ENCODE results near the gene TSPAN19. TPM values are rescaled to one million over a fixed set of nuclear protein-coding genes. Genes with fewer than 3 reads are reported as not detected.

The TSPAN19 gene
- total RNA-seq = under 1 TPM in 2 of 6 donors, not detected in 4; 0.15 to 0.51 TPM
- polyA plus RNA-seq = under 1 TPM; 0.38 to 0.57 TPM

DNA sequence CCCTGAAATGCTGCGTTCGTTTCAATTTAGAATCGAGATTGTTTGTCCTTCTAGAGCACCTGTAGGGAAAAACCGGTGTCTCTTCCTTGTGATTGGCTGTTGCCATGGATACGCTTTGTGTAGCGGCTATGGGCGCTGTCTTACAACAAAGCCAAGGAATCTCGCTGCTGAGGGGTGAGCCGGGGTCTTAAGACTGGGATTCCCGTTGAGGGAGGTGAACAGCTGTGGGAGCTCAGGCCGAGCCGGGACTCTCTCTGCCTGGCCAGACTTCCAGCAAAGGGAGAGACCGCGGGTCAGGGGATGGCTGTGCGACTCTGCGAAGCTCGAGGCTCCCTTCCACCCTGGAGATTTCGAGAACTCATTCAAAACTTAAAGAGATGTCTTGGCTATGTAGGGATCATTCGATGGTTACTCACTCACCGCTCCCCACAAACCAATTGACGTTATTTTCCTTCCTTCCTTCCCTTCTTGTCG is at the start of gene TSPAN19, which contains the start of gene LRRIQ1:
TSPAN19 (minus strand) TSS at position 44 of the 474 bp plus-strand sequence. CDS start 6,331 bp downstream, outside the sequence.
LRRIQ1 (plus strand) TSS at position 118 of the 474 bp plus-strand sequence. CDS start 1,826 bp downstream, outside the sequence.
- Histone ChIP-seq H3K9me3 (no peaks in the 10 kb centered on the region), H3K4me1 (no peaks in the 10 kb centered on the region), H3K27ac (no peak within 1 kb of the TSS), H3K4me3 (peak within 1 kb of the TSS; percentile 20 to 59 (median 44)), H3K36me3 (no peaks in the 10 kb centered on the region), H3K27me3 (no peaks in the 10 kb centered on the region)
- FAIRE-seq = no peak
- TF ChIP-seq, protein P1, sequence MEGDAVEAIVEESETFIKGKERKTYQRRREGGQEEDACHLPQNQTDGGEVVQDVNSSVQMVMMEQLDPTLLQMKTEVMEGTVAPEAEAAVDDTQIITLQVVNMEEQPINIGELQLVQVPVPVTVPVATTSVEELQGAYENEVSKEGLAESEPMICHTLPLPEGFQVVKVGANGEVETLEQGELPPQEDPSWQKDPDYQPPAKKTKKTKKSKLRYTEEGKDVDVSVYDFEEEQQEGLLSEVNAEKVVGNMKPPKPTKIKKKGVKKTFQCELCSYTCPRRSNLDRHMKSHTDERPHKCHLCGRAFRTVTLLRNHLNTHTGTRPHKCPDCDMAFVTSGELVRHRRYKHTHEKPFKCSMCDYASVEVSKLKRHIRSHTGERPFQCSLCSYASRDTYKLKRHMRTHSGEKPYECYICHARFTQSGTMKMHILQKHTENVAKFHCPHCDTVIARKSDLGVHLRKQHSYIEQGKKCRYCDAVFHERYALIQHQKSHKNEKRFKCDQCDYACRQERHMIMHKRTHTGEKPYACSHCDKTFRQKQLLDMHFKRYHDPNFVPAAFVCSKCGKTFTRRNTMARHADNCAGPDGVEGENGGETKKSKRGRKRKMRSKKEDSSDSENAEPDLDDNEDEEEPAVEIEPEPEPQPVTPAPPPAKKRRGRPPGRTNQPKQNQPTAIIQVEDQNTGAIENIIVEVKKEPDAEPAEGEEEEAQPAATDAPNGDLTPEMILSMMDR (IDR thresholded peaks at IDR 0.05) = no peak
- WGBS, 2 donors = 2% methylated on average over 22 of the region's 22 CpGs
- DNase-seq = peak; percentile 50 to 80 (median 75)
- peak; percentile 97 to 100 (median 99) for ATAC-seq
- intact Hi-C loops (cut with DNase I) = no loop called here

DNA sequence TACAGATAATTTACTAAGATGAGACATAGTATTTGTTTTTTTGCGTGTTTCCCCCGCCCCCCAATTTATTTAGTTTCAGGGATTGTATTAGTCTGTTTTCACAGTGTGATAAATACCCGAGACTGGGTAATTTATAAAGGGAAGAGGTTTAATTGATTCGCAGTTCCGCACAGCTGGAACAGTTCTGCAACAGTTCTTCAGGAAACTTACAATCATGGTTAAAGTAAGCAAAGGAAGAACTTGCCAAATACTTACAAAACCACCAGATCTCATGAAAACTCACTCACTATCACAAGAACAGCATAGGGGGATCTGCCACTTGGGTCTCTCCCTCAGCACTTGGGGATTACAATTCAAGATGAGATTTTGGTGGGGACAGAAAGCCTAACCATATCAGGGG is 49.0 kb upstream of the TSPAN19 start:
- TF ChIP-seq, protein P1 (IDR thresholded peaks at IDR 0.05) = no peak
- no peak overlapping the region for H3K27ac ChIP-seq
- 66 to 70% methylated on average over 5 of the region's 5 CpGs for WGBS, 2 donors
- intact Hi-C loops (cut with DNase I) = no loop called here
- ATAC-seq = no peak
- H3K4me1 ChIP-seq = no peaks in the 10 kb centered on the region
- H3K36me3 ChIP-seq = no peaks in the 10 kb centered on the region
- no peak for DNase-seq
- no peaks in the 10 kb centered on the region for H3K27me3 ChIP-seq
- H3K4me3 ChIP-seq = no peak overlapping the region
- no peak for FAIRE-seq
- no peaks in the 10 kb centered on the region for H3K9me3 ChIP-seq

DNA sequence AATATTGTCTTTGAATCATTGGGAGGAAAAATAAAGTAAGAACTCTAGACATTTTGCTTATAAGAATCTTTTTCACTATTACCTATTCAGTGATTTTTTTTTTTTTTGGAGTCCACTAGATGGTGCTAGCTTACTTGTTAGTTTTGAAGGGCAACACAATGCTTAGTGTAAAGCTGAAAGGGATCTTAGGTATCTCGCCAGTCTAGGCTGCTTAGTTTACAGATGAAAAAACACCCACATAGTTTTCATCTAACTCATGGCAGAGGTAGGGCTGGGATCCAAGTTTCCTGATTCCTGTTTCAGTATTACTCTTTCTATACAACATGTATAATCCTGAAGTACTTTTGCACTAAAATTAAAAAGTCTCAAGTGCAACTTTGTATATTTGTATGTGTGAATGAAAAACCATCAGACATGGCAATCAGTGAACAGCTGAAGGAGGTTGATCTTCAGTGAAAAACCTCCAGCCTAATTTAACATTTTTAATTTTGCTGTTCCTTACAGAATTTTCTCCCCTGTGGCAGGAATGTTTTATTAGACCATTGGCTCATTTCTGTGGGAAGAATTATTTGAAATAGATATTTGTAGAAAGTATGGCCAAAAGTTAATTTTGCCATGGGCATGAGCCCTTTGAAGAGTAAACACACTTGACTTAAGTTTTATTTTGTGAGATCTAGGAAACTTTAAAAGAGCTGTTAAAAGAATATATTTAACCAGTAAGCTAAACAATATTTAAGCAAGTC is 40.8 kb upstream of the TSPAN19 start:
- no peaks in the 10 kb centered on the region for H3K27me3 ChIP-seq
- H3K4me3 ChIP-seq = no peak overlapping the region
- H3K36me3 ChIP-seq = no peaks in the 10 kb centered on the region
- TF ChIP-seq, protein P1 (IDR thresholded peaks at IDR 0.05) = peak in 1 of 4 donors; percentile 20
- no peaks in the 10 kb centered on the region for H3K9me3 ChIP-seq
- 0% methylated on average over 1 of the region's 1 CpG for WGBS, 2 donors
- FAIRE-seq (peak; percentile 78), DNase-seq (peak in 1 of 6 donors; percentile 14), ATAC-seq (peak; percentile 66 to 98 (median 82))
- intact Hi-C loops (cut with DNase I) = no loop called here
- H3K4me1 ChIP-seq = no peaks in the 10 kb centered on the region
- no peak overlapping the region for H3K27ac ChIP-seq

DNA sequence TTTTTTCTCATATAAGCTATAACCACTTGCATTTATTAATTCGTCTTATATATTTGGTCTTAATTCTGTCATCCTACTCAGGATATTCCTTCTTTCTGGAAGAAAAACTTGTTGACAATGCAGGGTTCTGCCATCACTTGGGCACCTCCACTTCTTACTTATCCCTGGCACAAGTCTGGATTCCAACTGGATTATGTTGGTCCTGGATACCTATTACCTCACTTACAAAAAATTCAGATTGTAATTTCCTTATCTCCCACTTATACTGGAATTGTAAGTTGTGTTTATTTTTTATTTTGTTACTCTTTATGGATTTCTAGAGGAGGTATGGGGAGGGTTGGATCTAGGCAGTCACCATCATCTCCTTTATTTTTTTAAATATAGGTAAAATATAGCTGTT is 36.7 kb upstream of the TSPAN19 start:
- TF ChIP-seq, protein P1 (IDR thresholded peaks at IDR 0.05) = no peak
- H3K27me3 ChIP-seq = no peaks in the 10 kb centered on the region
- DNase-seq (no peak), FAIRE-seq (no peak), ATAC-seq (no peak)
- H3K36me3 ChIP-seq = no peaks in the 10 kb centered on the region
- no peaks in the 10 kb centered on the region for H3K4me1 ChIP-seq
- no peaks in the 10 kb centered on the region for H3K9me3 ChIP-seq
- no peak overlapping the region for H3K4me3 ChIP-seq
- intact Hi-C loops (cut with DNase I) = no loop called here
- no peak overlapping the region for H3K27ac ChIP-seq
- WGBS, 2 donors = 62% methylated on average over 1 of the region's 1 CpG

Measured in pancreas (tissue), 10 donors.